HG02798 (cell line): ENCODE data around the gene TLL2.

Experiments used
- ATAC-seq: cut with Tn5 transposase; IDR thresholded peaks from one replicate; pipeline ENCODE4 v1.9.1; 2021; ENCODE audit warnings: mild to moderate bottlenecking; ENCODE audit not compliant: unreplicated experiment, poor library complexity

Gene TLL2

GRCh38 chr10:96509017-96509641, 4.6 kb downstream of the TLL2 start:
- ATAC-seq: no peak

- no peak for ATAC-seq
Measured at GRCh38 chr10:96507044-96507443, 6.7 kb downstream of the TLL2 start.

- no peak for ATAC-seq
Measured at GRCh38 chr10:96505150-96506136, 8.3 kb downstream of the TLL2 start.

- no peak for ATAC-seq
Measured at GRCh38 chr10:96502561-96503282, 11.0 kb downstream of the TLL2 start.

GRCh38 chr10:96501985-96502384, 11.7 kb downstream of the TLL2 start:
- no peak for ATAC-seq

GRCh38 chr10:96500519-96500918, 13.2 kb downstream of the TLL2 start:
- ATAC-seq: no peak

GRCh38 chr10:96500050-96500449, 13.7 kb downstream of the TLL2 start:
- ATAC-seq: no peak

- no peak for ATAC-seq
Measured at GRCh38 chr10:96497391-96497790, 16.3 kb downstream of the TLL2 start.

- ATAC-seq: no peak
Measured at GRCh38 chr10:96496281-96496925, 17.3 kb downstream of the TLL2 start.

GRCh38 chr10:96495544-96495943, 18.2 kb downstream of the TLL2 start:
- no peak for ATAC-seq

- ATAC-seq: no peak
Measured at GRCh38 chr10:96494694-96495093, 19.0 kb downstream of the TLL2 start.

GRCh38 chr10:96493871-96494525, 19.7 kb downstream of the TLL2 start:
- no peak for ATAC-seq

- ATAC-seq: no peak
Measured at GRCh38 chr10:96493254-96493653, 20.5 kb downstream of the TLL2 start.

GRCh38 chr10:96491303-96491702, 22.4 kb downstream of the TLL2 start:
- ATAC-seq: no peak

GRCh38 chr10:96488161-96488935, 25.4 kb downstream of the TLL2 start:
- ATAC-seq: no peak

GRCh38 chr10:96482815-96483588, 30.7 kb downstream of the TLL2 start:
- ATAC-seq: no peak

- no peak for ATAC-seq
Measured at GRCh38 chr10:96478355-96478754, 35.4 kb downstream of the TLL2 start.

GRCh38 chr10:96473866-96474265, 39.9 kb downstream of the TLL2 start:
- no peak for ATAC-seq
